ENCODE measurements around the gene ASTL. TPM values are rescaled to one million over a fixed set of nuclear protein-coding genes. Genes with fewer than 3 reads are reported as not detected.
A peak's percentile ranks its signal among the peaks of the same experiment; 100 is the strongest.

The ASTL gene
- total RNA-seq, 1 experiment from 2014 or later, result 0.79 TPM

- Mint-ChIP-seq H3K36me3 (no peaks in the 10 kb centered on the region), H3K4me1 (no peaks in the 10 kb centered on the region), H3K27ac (no peak overlapping the region), H3K9me3 (peaks cover 10% of the 10 kb centered on the region), H3K27me3 (ENCODE audit: low read depth) (no peaks in the 10 kb centered on the region), H3K4me3 (no peak overlapping the region)
- DNase-seq (ENCODE audit: low spot score) (peak; percentile 2), ATAC-seq (no peak)
- POLR2A ChIA-PET, result no interaction called here
- no peak for TF ChIP-seq ZNF671 (CRISPR knock-in tag; IDR thresholded peaks at IDR 0.05)
- no peak for TF ChIP-seq ZNF425 (CRISPR knock-in tag; conservative IDR thresholded peaks at IDR 0.05)
- TF ChIP-seq GTF2I (CRISPR knock-in tag; conservative IDR thresholded peaks at IDR 0.05), result no peak
- TF ChIP-seq FOXJ3 (CRISPR knock-in tag; IDR thresholded peaks at IDR 0.05; ENCODE audit: borderline replicate concordance), result no peak
- TF ChIP-seq E2F5 (CRISPR knock-in tag; IDR thresholded peaks at IDR 0.05), result no peak
- TF ChIP-seq, protein P1, sequence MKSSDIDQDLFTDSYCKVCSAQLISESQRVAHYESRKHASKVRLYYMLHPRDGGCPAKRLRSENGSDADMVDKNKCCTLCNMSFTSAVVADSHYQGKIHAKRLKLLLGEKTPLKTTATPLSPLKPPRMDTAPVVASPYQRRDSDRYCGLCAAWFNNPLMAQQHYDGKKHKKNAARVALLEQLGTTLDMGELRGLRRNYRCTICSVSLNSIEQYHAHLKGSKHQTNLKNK (CRISPR knock-in tag; IDR thresholded peaks at IDR 0.05), result no peak
- no peak for TF ChIP-seq CREM (CRISPR knock-in tag; IDR thresholded peaks at IDR 0.05)
- no peak for TF ChIP-seq RELA (CRISPR knock-in tag; IDR thresholded peaks at IDR 0.05; ENCODE audit: borderline replicate concordance)
- no peak for TF ChIP-seq TP53 (CRISPR knock-in tag; IDR thresholded peaks at IDR 0.05)
- TF ChIP-seq ZNF219 (CRISPR knock-in tag; IDR thresholded peaks at IDR 0.05; ENCODE audit: borderline replicate concordance), result no peak
- TF ChIP-seq, protein P2, sequence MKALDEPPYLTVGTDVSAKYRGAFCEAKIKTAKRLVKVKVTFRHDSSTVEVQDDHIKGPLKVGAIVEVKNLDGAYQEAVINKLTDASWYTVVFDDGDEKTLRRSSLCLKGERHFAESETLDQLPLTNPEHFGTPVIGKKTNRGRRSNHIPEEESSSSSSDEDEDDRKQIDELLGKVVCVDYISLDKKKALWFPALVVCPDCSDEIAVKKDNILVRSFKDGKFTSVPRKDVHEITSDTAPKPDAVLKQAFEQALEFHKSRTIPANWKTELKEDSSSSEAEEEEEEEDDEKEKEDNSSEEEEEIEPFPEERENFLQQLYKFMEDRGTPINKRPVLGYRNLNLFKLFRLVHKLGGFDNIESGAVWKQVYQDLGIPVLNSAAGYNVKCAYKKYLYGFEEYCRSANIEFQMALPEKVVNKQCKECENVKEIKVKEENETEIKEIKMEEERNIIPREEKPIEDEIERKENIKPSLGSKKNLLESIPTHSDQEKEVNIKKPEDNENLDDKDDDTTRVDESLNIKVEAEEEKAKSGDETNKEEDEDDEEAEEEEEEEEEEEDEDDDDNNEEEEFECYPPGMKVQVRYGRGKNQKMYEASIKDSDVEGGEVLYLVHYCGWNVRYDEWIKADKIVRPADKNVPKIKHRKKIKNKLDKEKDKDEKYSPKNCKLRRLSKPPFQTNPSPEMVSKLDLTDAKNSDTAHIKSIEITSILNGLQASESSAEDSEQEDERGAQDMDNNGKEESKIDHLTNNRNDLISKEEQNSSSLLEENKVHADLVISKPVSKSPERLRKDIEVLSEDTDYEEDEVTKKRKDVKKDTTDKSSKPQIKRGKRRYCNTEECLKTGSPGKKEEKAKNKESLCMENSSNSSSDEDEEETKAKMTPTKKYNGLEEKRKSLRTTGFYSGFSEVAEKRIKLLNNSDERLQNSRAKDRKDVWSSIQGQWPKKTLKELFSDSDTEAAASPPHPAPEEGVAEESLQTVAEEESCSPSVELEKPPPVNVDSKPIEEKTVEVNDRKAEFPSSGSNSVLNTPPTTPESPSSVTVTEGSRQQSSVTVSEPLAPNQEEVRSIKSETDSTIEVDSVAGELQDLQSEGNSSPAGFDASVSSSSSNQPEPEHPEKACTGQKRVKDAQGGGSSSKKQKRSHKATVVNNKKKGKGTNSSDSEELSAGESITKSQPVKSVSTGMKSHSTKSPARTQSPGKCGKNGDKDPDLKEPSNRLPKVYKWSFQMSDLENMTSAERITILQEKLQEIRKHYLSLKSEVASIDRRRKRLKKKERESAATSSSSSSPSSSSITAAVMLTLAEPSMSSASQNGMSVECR (CRISPR knock-in tag; IDR thresholded peaks at IDR 0.05; ENCODE audit: borderline replicate concordance), result no peak
- TF ChIP-seq, protein P3, sequence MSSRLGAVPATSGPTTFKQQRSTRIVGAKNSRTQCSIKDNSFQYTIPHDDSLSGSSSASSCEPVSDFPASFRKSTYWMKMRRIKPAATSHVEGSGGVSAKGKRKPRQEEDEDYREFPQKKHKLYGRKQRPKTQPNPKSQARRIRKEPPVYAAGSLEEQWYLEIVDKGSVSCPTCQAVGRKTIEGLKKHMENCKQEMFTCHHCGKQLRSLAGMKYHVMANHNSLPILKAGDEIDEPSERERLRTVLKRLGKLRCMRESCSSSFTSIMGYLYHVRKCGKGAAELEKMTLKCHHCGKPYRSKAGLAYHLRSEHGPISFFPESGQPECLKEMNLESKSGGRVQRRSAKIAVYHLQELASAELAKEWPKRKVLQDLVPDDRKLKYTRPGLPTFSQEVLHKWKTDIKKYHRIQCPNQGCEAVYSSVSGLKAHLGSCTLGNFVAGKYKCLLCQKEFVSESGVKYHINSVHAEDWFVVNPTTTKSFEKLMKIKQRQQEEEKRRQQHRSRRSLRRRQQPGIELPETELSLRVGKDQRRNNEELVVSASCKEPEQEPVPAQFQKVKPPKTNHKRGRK (CRISPR knock-in tag; IDR thresholded peaks at IDR 0.05; ENCODE audit: borderline replicate concordance), result no peak
- no peak for TF ChIP-seq ZNF138 (CRISPR knock-in tag; conservative IDR thresholded peaks at IDR 0.05)
- TF ChIP-seq CREB1 (CRISPR knock-in tag; IDR thresholded peaks at IDR 0.05), result no peak
- TF ChIP-seq ZNF416 (CRISPR knock-in tag; IDR thresholded peaks at IDR 0.05), result no peak
- no peak for TF ChIP-seq CBFB (CRISPR knock-in tag; IDR thresholded peaks at IDR 0.05; ENCODE audit: low read depth)
- TF ChIP-seq SMAD3 (CRISPR knock-in tag; IDR thresholded peaks at IDR 0.05; ENCODE audit: borderline replicate concordance), result no peak
- no peak for TF ChIP-seq ZBTB21 (CRISPR knock-in tag; IDR thresholded peaks at IDR 0.05; ENCODE audit: borderline replicate concordance)
- CTCF ChIA-PET, result interaction anchor here (0.8 to 1.2 kb wide), 3 partner anchors 34 to 91 kb away, joined by 3 to 6 read pairs (median 3); no protein-coding TSS in a partner anchor
Measured at GRCh38 chr2:96083064-96083939, 55.0 kb downstream of the ASTL start.
